Hepatocyte (in vitro differentiated cells): ENCODE data around the gene SLX4IP.

Experiments
- EZH2 ChIP-seq: fragments of 200-600 bp; sonication (generic); IDR thresholded peaks from 2 replicates; pipeline ENCODE4 v1.6.1; 2016; ENCODE audit warnings: antibody characterized with exemption, mild to moderate bottlenecking, borderline replicate concordance
- EZH2phosphoT487 ChIP-seq: fragments of 200-600 bp; sonication (generic); IDR thresholded peaks from one replicate; pipeline ENCODE4 v1.6.1; 2018; ENCODE audit warnings: antibody characterized with exemption, mild to moderate bottlenecking, low read depth, moderate library complexity; ENCODE audit not compliant: unreplicated experiment, severe bottlenecking
- TF ChIP-seq, protein P1 (sequence below): fragments of 200-600 bp; sonication (generic); IDR thresholded peaks from 2 replicates; pipeline ENCODE4 v1.5.1; 2016; ENCODE audit warnings: antibody characterized with exemption, mild to moderate bottlenecking; ENCODE audit not compliant: poor library complexity

GRCh38 chr20:10434832-10435812 is at the start of gene SLX4IP:
- TF ChIP-seq, protein P1, sequence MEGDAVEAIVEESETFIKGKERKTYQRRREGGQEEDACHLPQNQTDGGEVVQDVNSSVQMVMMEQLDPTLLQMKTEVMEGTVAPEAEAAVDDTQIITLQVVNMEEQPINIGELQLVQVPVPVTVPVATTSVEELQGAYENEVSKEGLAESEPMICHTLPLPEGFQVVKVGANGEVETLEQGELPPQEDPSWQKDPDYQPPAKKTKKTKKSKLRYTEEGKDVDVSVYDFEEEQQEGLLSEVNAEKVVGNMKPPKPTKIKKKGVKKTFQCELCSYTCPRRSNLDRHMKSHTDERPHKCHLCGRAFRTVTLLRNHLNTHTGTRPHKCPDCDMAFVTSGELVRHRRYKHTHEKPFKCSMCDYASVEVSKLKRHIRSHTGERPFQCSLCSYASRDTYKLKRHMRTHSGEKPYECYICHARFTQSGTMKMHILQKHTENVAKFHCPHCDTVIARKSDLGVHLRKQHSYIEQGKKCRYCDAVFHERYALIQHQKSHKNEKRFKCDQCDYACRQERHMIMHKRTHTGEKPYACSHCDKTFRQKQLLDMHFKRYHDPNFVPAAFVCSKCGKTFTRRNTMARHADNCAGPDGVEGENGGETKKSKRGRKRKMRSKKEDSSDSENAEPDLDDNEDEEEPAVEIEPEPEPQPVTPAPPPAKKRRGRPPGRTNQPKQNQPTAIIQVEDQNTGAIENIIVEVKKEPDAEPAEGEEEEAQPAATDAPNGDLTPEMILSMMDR, result no peak
- TF ChIP-seq EZH2, result no peak
- no peak for TF ChIP-seq EZH2phosphoT487
